CD4-positive, alpha-beta T cell treated with Interleukin-6 for 4 hours (primary cell): ENCODE measurements around the gene CCR3.

Source experiments
- DNase-seq: peaks from one replicate; pipeline ENCODE4 v3.0.0-alpha.2; 2020; ENCODE audit warnings: mixed read lengths

CCR3 gene

DNA sequence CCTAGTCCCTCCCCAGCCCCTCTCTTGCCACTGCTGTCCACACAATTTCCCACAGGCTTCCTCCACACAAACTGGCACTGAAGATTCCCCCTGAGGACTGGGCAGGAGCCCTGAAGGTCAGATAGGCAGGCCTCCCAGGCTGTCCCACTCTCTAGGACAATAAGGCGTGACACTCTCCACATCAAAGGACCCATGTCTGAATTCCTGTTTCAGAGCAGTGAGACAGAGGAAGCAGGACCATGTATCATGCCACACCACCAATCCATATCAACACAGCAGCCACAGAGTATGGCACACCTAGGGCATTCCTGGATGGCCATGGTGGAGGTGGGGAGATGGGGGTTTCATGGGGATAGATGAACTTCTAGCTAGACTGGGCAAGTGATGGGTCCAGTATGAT lies 20.3 kb upstream of the CCR3 start:
- DNase-seq = no peak

DNA sequence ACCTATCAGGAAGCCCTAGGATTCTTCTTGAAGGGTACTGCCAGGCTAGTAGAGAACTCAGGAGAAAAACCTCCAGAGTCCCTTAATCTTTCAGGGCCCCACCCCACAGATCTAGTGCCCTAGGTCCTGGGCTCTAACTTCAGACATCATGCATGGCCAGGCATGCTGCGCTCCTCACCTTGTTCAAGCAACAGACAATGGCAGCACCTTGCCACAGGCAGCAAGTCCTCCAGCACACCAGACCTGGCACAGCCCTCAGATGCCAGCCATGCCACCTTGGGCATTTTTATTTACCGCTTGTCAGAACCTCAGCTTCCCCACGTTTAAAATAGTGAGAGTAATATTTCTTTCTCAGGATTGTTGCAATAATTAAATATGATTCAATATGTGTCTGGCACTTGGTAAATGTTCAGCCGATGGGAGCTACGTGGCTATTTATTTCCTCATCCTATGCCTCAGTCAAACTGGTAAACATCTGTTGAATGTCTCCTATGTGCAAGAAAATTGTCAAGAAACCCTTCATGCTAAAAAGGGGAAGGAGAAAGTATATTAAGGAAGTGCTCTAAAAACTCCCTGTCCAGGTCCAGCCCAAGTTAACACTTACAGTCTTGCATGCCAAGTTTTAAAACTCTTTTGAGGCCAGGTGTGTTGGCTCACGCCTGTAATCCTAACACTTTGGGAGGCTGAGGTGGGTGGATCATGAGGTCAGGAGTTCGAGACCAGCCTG lies 19.7 kb upstream of the CCR3 start:
- no peak for DNase-seq

DNA sequence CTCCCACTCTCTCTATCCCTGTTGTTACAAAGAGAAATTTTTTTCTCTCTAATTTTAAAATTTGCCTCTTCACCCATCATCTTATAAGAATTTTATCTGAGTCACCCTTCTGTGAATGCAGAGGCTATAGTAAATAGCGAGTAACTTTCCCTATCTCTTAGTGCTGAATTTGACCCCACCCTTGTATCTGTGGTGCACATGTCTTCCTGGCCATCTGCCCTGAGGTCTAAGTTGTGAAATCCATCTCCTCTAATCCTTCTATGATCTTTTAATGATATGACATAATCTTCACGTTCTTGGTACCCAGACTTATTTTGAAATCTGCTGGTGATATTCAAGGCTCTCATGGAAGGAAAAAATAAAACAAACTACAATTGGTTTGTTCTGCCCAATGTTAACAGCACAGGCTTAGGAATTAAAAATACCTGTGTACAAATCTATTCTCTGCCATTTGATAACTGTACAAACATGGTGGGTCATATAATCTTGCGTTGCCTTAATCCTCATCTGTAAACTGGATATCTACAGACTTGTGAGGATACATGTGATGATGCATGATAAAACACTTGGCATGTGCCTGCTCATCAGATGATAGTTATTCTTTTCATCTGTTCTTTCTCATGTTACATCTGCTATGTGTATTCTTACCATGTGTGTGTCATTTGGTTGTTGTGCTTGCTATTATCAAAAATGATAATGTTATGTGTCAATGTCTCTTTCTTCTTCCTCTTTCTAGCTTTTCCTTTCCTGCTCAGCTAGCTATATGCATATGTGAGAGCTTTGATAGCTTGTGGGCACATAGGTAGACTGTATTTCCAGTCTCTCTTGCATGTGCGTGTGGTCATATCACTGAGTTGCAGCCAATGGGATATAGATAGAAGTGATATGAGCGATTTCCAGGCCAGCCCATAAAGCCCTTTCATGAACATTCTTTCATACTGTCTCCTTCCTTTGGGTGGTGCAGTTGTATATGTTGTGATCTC lies 13.7 kb upstream of the CCR3 start:
- DNase-seq = no peak

DNA sequence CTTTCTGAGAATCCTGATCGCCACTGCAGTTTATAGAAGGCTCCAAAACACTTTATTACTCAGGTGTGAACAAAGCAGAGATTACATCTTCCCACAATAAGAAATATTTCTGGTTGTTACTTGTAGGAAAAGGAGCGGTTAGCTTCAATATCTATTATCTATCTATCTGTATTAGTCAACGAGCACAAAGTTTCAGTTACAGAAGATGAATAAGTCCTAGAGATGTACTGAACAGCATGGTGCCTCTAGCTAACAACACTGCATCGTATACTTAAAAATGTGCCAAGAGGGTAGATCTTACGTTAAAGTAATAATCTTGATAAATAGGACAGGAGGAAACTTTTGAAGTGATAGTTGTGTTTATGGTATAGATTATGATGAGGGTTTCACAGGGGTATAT lies 10.9 kb upstream of the CCR3 start:
- DNase-seq = no peak

DNA sequence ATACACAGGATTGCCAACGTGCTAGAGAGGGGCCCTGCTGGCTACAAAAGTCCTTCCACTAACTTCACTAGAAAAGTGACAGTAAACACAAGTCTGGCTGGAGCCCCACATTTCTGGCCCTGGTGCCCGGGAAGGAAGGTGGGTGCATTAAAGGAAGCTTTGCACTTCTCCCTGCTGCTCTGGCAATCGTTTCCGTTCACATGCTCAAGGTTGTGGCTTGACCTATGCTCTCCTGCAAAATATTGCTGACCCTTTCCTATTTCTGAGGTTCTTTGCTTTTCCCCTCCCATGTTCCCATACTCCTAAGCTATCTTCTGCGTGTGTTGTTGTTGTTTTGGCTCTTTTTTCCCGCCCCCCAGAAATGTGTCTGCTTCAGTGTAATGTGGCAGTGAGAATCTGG lies 9.1 kb upstream of the CCR3 start:
- no peak for DNase-seq

DNA sequence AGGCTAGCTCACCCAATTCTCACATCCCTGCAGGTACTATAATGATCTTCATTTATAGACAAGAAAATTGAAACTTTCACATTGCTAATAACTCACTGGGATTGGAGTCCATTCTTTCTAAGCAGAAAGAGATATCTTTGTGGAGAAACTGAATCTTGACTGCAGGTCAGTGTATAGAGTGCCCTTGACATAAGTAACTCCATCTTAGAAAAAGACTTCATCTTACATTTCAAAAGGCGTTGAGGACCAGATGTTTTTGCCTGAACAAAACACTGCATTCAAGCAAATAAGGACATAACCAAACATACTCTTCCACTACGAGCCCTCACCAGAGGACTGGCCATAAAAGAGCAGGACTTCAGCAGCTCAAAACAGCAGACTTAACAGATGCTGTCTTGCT lies 6.8 kb upstream of the CCR3 start:
- no peak for DNase-seq

DNA sequence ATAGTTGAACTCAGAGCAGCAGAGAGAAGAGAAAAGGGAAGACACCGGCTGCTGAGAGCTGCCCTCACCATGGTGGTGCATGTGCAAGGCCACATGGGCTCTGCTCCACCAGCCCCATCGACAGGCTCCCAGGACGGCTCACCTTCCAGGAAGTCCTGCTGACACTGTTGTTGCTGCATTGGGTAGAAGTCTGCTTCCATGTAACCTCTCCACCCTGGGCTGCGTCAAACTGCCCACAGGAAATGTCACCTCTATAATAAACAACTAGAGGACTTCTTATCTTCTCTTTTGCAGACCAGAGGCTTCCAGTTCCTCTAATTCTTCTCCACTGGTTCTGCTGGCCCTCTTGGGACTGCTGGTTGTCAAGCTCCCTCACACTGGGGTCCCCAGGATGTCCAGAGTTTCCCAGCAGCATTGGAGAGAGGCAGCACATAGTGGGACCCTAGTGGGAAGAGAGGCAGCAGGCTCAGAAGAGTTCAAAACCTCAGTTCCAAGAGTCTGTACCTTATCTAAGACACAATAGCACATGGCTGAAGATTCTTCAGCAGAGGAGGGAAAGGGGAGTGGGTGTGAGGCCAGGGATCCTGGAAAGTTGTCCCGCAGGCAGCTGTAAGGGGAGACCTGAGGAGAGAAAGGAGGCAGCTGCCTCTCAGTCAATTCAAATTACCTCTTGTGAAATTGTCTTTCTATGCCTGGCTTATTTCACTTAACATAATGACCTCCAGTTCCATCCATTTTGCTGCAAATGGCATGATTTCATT lies 5.8 kb upstream of the CCR3 start:
- DNase-seq = no peak

DNA sequence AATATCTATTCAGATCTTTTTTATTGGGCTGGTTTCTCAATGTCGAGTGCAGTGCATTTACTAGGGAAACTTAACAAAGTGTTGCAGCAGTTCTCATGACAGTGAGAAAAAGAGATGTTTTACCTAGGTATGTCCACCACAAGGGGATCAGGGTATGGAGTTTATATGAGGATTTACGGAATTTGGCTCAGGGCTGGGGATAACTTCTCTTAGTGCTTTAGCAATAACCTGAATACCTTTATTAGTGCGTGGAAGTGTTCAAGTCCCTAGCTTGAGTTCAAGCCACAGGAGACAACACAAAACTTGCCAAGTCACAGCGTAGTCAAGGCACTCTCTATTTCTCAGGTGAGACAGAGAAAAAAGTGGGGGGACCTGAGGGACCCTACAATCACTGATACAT lies 3.9 kb upstream of the CCR3 start:
- no peak for DNase-seq

DNA sequence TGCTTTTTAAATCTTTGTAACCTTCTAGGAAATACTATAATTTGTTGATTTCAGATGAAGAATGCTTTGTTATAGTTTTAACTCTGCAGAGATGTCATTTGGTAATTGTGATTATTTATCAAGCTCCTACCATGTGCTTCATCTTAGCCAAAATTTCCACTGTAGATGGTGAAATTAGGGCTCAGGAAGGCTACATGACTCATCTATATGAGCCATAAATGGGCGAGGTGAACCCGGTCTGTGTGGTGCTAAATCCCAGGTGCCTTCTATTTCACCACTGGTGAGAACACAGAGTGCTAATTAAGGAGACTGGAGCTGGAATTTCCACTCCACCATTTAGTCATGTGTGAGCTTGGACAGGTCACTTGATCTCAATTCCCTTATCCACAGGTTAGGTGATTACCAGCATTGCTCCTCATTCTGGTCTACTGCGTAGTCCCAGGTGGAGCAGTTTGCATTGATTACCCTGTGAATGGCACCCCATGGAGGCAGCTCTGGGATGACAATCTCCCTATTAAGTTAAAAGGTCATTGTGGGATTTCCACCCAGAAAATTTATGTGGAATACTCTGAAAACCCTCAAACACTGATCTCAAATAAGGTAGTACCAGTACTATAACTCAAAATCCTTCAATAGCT lies 2.8 kb upstream of the CCR3 start:
- no peak for DNase-seq

DNA sequence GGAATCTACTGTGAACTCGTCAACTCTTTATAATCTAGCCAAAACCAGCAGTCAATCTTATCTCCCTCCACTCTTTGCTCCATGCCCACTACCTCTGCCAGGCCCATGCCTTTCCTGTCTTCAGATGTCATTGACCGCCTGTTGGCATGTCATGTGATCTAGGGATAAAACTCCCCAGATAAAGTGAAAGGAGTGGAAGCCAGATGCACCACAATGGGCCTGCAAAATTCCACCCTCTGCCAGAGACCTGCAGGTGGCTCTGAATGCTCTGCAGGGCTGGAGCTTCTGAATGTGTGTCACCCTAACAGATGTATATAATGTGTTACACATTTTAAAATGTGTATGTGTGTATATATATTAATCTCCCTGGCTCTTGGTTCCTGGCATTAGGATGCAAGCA lies 2.3 kb upstream of the CCR3 start:
- no peak for DNase-seq

DNA sequence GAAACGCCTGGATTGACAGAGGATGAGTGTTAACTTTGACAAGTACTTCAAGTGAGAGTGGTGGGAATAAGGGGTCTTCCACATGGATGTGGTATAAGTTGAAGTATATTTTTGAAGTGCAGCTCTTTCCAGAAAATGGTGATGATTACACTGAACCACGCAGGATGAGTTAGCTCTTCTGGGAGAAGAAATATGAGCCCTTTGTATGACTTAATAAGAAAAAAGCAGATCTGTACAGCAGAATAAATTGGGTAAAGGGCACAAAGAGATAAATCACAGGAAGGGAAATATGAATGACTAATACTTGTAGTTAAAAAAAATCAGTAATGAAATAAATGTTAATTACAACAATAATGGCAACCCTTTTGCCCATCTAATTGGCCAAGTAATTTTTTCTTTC lies 1.3 kb downstream of the CCR3 start:
- no peak for DNase-seq

DNA sequence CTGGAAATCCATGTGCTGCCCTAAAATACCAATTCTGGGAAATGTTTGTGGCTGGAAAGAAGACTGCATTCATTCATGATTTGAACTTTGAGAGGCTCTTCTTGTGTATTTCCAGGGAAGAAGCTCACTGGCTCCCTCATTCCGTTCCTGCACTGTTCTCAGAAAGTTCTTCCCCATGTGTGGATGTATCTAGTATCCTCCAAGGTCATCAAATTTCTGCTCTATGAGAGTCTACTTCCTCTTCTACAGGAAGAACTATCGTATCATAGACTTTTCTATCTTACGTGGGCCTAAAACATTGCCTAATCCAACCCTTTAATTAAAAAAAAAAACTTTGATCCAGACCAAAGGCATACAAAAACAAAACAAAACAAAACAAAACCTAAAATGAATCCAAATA lies 2.9 kb downstream of the CCR3 start:
- no peak for DNase-seq

DNA sequence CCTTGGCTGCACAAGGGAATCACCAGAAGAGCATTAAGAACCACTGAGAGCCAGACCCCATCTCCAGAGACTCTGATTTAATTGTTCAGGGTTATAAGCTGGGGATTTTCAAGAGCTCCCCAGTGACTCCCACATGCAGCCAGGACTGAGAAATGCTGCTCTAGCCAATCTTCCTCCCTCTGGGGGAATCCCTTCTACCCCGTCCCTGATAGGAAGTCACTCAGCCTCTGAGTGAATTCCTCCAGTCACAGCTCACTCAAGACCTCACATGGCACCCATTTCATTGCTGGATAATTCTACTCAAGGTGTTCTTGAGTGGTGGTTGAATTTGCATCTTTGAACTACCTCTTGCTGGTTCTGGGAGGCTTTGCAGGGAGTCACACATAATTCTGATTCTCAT lies 10.7 kb downstream of the CCR3 start:
- no peak for DNase-seq

DNA sequence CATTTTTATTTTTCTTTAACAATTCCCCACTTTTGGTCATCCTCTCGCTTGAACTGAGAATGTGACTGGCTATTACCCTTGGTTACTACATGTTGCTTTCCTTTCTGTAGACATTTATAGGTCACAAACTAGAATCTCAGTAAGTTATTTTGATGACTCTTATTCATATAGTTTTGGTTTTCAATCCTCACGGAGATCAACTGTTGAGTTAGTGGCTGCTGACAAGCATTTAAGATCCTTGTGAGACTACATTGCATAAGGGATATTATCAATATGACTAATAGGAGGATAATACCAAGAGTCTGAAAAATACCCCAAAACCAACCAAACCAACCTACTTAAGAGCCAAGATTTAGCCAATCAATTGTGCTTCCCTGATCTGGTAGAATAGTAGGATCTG lies 16.3 kb downstream of the CCR3 start:
- DNase-seq = no peak

DNA sequence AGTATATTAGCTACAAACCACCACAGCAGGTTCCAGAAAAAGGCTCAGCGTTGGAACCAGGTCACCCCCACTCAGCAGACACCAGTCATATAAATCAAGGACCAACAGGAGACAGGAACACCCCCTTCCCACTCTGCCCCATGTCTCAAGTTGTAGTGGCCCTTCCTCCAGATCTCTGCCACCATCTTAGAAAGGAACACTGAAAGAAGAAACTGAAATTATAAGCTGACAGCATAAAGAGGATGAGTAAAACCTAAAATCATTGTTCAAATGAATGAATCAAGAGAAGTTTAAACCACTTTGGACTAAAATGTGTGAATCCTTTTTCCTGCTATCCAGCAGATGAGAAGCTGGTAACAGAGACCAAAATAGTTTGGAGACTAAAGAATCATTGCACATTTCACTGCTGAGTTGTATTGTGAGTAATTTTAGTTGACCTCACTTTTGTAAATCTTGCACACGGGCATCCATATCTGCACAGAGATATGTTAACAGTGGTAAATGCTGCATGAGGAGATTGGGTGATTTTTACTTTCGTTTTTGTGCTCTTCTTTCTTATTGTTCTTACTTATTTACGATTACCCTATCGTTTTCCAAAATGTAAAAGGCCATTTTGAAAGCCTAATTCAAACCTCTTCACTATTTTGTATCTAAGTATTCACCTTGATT lies 19.8 kb downstream of the CCR3 start:
- no peak for DNase-seq

DNA sequence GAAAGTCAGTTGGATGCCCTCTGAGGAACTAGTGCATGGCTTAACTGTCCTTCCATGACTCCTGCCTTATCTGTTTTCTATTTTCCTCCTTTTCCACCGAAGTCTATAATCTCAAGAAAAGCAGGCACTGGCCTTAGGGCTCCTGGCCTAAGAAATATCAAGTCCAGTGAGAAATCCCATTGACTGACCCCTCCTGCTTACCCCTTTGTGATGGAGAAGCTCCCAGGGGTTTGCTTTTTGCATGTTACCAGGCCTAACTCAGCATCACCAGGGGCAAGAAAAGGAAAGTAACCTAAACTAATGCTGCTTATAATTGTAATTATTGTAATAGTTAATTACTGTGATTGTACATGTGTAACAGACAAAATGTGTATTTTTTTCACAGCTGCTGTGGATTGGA lies 21.7 kb downstream of the CCR3 start:
- no peak for DNase-seq

DNA sequence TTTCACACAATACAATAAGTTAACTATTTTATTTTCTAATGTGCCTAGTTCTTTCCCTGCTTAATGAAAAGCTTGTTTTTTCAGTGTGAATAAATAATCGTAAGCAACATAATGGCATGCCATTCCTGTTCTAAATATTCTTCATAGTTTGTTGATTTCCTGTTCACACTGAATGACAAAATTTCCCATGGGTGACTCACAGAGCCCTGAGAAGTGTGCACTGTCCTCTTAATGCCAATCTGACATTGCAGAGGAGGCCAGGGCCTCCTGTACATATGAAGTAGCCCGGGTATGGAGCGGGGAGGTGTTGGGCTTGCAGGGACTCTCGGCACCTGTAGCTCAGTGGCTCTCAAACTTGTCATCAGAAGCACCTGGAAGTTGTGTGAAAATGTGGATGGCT lies 24.3 kb downstream of the CCR3 start:
- DNase-seq = no peak

DNA sequence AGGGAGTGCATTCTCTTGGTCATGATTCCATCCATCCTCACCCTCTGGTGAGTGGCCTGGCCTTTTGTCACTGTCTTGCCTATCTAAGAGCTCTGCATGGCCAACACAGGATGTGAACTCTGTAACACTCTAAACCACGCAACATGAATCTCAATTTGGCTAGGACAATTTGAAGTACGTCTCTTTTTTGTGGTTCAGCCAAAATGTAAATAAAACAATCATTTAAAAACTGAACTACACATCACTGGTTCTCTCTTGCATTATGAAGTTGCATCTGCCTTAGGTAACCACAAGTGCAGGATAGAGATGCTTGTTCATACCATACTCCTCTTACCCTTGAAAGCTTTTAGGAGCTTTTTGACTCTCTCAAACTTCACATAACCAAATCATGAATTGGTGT lies 27.3 kb downstream of the CCR3 start:
- no peak for DNase-seq

DNA sequence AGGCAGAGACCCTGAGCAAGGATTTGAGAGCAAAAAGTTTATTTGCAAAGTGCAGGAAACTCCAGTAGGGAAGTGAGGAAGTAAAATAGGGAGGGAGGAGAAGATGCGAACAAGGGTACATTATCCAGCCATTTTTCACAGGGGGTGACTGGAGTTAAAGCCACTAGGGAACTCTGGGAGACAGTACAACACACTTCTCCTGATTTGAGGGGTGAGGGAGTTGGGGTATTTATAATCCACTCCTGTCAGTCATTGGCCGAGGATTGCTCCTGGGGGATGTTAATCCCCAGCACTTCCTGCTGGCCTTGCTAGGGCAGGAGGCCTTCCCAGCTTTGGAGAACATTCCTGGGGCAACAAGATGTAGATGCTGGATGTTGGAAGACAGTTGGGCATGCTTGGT lies 28.2 kb downstream of the CCR3 start:
- DNase-seq = no peak

DNA sequence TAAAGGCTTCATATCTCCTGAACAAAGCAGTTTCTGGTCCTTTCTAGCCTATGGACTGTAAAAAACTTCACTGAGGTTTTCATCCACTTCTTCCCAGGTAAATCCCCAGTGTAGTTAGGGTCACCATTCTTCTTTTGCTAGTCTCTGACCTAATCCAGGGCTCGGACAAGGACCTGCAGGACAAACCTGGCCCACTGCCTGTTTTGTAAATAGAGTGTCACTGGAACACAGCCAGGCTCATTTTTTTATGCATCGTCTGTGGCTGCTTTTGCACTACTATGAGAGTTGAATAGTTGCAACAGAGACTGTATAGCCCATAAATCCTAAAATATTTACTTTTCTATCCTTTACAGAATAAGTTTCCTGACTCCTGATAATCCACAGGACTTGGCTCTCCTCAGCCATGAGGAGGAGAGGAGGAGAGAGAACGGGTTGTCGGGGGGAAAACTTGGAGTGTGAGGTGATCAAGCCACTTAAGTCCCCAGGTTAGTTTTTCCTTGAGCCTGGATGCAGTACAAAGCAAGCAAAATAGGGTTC lies 29.0 kb downstream of the CCR3 start:
- DNase-seq = no peak

DNA sequence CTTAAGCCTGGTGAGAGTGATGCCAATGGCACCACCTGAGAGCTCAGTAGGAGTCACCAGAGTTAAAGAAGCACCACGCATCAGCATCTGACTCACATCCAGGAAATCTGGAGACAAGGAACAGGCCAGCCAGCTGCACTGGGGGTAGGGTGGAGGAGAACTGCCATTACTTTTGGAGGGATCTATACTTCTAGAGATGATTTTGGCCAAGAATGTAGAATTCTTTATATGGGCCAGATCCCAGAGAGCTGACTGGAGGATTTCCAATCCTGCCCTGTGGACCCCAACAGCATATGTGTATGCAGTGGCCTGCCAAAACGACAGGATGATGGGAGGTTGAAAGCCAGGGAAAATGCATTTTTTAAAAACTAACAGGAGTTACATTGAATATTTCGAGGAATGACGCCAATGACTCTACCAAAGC lies 29.8 kb downstream of the CCR3 start:
- no peak for DNase-seq

DNA sequence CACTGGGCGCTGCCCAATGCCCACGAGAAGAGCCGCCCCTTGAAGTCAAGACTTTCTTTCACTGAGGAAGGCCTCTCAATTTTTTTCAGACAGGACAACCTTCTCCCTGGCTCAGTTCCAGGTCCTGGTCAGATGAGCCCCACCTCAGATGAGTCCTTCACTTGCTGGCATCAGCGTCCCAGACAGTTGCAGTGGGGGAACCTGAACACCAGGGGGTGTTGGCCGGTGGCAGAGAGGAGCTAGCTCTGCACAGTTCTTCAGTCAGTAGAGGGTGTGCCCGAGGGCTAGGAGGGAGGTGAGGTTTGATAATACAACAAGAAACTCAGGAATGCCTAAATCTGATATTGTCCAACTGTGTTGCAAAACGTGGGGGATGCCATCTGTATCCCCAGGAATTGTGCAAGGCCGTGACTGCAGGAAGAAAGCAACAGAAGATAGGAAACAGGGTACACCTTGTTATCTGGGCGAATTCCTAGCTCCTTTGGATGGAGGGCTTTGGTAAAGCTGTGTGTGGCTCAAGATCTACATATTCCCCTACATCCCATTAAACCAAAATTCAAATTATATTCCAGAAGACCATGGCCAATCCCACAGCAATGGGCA lies 34.3 kb downstream of the CCR3 start:
- DNase-seq = peak; percentile 78
